ENCODE results near the gene SMIM22.

The SMIM22 gene

GRCh38 chr16:4805231-4805630, 10.1 kb downstream of the SMIM22 start:
- H3K4me1 ChIP-seq: peaks cover 12% of the 10 kb centered on the region
- H3K9me3 ChIP-seq: no peaks in the 10 kb centered on the region
- H3K27me3 ChIP-seq (ENCODE audit: low read depth): no peaks in the 10 kb centered on the region
- H3K4me3 ChIP-seq: no peak overlapping the region
- no peak for DNase-seq (ENCODE audit: low spot score in 2 of 2)
- H3K36me3 ChIP-seq (replicated peaks): peaks cover 40% of the 10 kb centered on the region
- in situ Hi-C loops (cut with MboI; ENCODE audit: low sequenced_read_pairs): no loop called here

- no peaks in the 10 kb centered on the region for H3K27me3 ChIP-seq (ENCODE audit: low read depth)
- H3K4me1 ChIP-seq: peaks cover 12% of the 10 kb centered on the region
- peaks cover 47% of the 10 kb centered on the region for H3K36me3 ChIP-seq (replicated peaks)
- H3K9me3 ChIP-seq: no peaks in the 10 kb centered on the region
- in situ Hi-C loops (cut with MboI; ENCODE audit: low sequenced_read_pairs): no loop called here
- no peak for DNase-seq (ENCODE audit: low spot score in 2 of 2)
- H3K4me3 ChIP-seq: no peak overlapping the region
Measured at GRCh38 chr16:4806280-4806679, 11.1 kb downstream of the SMIM22 start.

GRCh38 chr16:4811242-4811641, 16.1 kb downstream of the SMIM22 start:
- peaks cover 71% of the 10 kb centered on the region for H3K36me3 ChIP-seq (replicated peaks)
- in situ Hi-C loops (cut with MboI; ENCODE audit: low sequenced_read_pairs): no loop called here
- H3K4me3 ChIP-seq: no peak overlapping the region
- no peaks in the 10 kb centered on the region for H3K27me3 ChIP-seq (ENCODE audit: low read depth)
- no peaks in the 10 kb centered on the region for H3K4me1 ChIP-seq
- no peaks in the 10 kb centered on the region for H3K9me3 ChIP-seq
- no peak for DNase-seq (ENCODE audit: low spot score in 2 of 2)

DNA sequence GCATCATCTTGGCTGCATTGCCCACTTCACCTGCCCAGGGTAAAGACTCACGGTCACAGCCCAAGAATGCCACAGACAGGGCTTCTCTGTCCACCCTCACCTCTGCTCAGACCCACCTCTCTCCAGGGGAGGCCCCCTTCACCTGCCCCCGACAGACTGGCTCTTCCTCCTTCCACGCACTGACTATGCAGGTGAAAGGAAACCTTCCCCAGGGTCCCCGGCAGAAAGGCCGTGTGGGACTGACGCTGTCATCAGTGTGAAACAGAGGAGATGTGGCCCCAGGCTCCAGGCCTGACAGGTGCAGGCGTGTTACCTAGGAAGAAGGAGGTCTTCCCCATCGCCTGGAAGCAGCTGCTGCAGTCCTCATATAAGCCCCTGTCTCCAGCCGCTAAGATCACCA, 16.6 kb downstream of the SMIM22 start:
- Histone ChIP-seq H3K36me3 (replicated peaks) (peaks cover 73% of the 10 kb centered on the region), H3K4me1 (no peaks in the 10 kb centered on the region), H3K9me3 (no peaks in the 10 kb centered on the region), H3K4me3 (no peak overlapping the region), H3K27me3 (ENCODE audit: low read depth) (no peaks in the 10 kb centered on the region)
- no peak for DNase-seq (ENCODE audit: low spot score in 2 of 2)
- in situ Hi-C loops (cut with MboI; ENCODE audit: low sequenced_read_pairs): no loop called here

GRCh38 chr16:4813251-4814003, 18.3 kb downstream of the SMIM22 start:
- H3K27me3 ChIP-seq (ENCODE audit: low read depth): no peaks in the 10 kb centered on the region
- peaks cover 75% of the 10 kb centered on the region for H3K36me3 ChIP-seq (replicated peaks)
- H3K9me3 ChIP-seq: no peaks in the 10 kb centered on the region
- H3K4me1 ChIP-seq: no peaks in the 10 kb centered on the region
- DNase-seq (ENCODE audit: low spot score in 2 of 2): no peak
- in situ Hi-C loops (cut with MboI; ENCODE audit: low sequenced_read_pairs): no loop called here
- H3K4me3 ChIP-seq: no peak overlapping the region

- DNase-seq (ENCODE audit: low spot score in 2 of 2): no peak
- no peaks in the 10 kb centered on the region for H3K9me3 ChIP-seq
- H3K36me3 ChIP-seq (replicated peaks): peaks cover 73% of the 10 kb centered on the region
- in situ Hi-C loops (cut with MboI; ENCODE audit: low sequenced_read_pairs): no loop called here
- H3K4me1 ChIP-seq: no peaks in the 10 kb centered on the region
- H3K27me3 ChIP-seq (ENCODE audit: low read depth): no peaks in the 10 kb centered on the region
- no peak overlapping the region for H3K4me3 ChIP-seq
Measured at GRCh38 chr16:4814046-4814445, 18.9 kb downstream of the SMIM22 start.

GRCh38 chr16:4814542-4815173, 19.5 kb downstream of the SMIM22 start:
- in situ Hi-C loops (cut with MboI; ENCODE audit: low sequenced_read_pairs): no loop called here
- Histone ChIP-seq H3K4me1 (no peaks in the 10 kb centered on the region), H3K36me3 (replicated peaks) (peaks cover 78% of the 10 kb centered on the region), H3K9me3 (no peaks in the 10 kb centered on the region), H3K27me3 (ENCODE audit: low read depth) (no peaks in the 10 kb centered on the region), H3K4me3 (no peak overlapping the region)
- no peak for DNase-seq (ENCODE audit: low spot score in 2 of 2)

- in situ Hi-C loops (cut with MboI; ENCODE audit: low sequenced_read_pairs): no loop called here
- peaks cover 87% of the 10 kb centered on the region for H3K36me3 ChIP-seq (replicated peaks)
- H3K27me3 ChIP-seq (ENCODE audit: low read depth): no peaks in the 10 kb centered on the region
- no peaks in the 10 kb centered on the region for H3K4me1 ChIP-seq
- H3K4me3 ChIP-seq: no peak overlapping the region
- no peak for DNase-seq (ENCODE audit: low spot score in 2 of 2)
- H3K9me3 ChIP-seq: no peaks in the 10 kb centered on the region
Measured at GRCh38 chr16:4820652-4821051, 25.5 kb downstream of the SMIM22 start.

- no peak for DNase-seq (ENCODE audit: low spot score in 2 of 2)
- no peaks in the 10 kb centered on the region for H3K27me3 ChIP-seq (ENCODE audit: low read depth)
- H3K9me3 ChIP-seq: no peaks in the 10 kb centered on the region
- peaks cover 89% of the 10 kb centered on the region for H3K36me3 ChIP-seq (replicated peaks)
- in situ Hi-C loops (cut with MboI; ENCODE audit: low sequenced_read_pairs): no loop called here
- no peaks in the 10 kb centered on the region for H3K4me1 ChIP-seq
- no peak overlapping the region for H3K4me3 ChIP-seq
Measured at GRCh38 chr16:4825196-4825595, 30.0 kb downstream of the SMIM22 start.

GRCh38 chr16:4826526-4826925, 31.4 kb downstream of the SMIM22 start:
- H3K4me1 ChIP-seq: no peaks in the 10 kb centered on the region
- in situ Hi-C loops (cut with MboI; ENCODE audit: low sequenced_read_pairs): no loop called here
- H3K4me3 ChIP-seq: no peak overlapping the region
- no peaks in the 10 kb centered on the region for H3K9me3 ChIP-seq
- H3K36me3 ChIP-seq (replicated peaks): peaks cover 89% of the 10 kb centered on the region
- no peak for DNase-seq (ENCODE audit: low spot score in 2 of 2)
- no peaks in the 10 kb centered on the region for H3K27me3 ChIP-seq (ENCODE audit: low read depth)

- H3K27me3 ChIP-seq (ENCODE audit: low read depth): no peaks in the 10 kb centered on the region
- H3K9me3 ChIP-seq: no peaks in the 10 kb centered on the region
- H3K36me3 ChIP-seq (replicated peaks): peaks cover 89% of the 10 kb centered on the region
- H3K4me3 ChIP-seq: no peak overlapping the region
- H3K4me1 ChIP-seq: no peaks in the 10 kb centered on the region
- in situ Hi-C loops (cut with MboI; ENCODE audit: low sequenced_read_pairs): no loop called here
- no peak for DNase-seq (ENCODE audit: low spot score in 2 of 2)
Measured at GRCh38 chr16:4826980-4827379, 31.8 kb downstream of the SMIM22 start.

DNA sequence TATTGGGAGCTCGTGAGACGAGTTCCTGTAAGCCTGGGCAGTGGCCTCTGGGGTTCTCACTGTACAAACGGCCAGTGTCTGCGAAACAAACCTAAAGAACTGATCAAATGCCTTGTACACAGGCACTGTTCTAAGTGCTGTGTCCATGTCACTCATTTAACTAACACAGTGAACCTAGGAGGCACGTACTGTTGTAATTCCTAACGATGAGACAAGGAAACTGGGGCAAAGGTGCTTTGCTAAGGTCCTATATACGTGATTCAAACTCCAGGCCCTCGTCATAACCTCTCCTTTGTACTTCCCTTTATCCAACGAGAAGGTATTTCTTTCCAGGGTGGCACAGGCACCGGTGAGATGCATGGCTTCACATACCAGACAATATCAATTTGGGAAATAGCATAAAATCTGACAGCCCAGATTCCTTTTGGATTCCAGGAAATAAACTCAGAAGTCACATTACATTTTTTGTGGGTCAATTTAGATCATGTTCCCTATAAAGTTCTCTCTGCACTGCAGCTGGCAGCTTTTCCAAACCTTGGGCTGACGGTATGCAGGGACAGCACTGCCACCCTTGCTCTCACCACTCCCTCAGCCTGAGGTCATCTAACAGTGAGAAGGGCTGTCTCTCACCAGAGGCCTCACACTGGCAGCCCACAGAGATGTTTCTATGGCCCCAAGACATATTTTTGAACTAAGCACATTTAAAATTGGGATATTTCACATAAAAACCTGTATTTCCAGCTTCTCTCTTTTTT, 33.6 kb downstream of the SMIM22 start:
- Histone ChIP-seq H3K4me3 (no peak overlapping the region), H3K9me3 (no peaks in the 10 kb centered on the region), H3K36me3 (replicated peaks) (peaks cover 90% of the 10 kb centered on the region), H3K27me3 (ENCODE audit: low read depth) (no peaks in the 10 kb centered on the region), H3K4me1 (no peaks in the 10 kb centered on the region)
- DNase-seq (ENCODE audit: low spot score in 2 of 2): no peak
- in situ Hi-C loops (cut with MboI; ENCODE audit: low sequenced_read_pairs): no loop called here

DNA sequence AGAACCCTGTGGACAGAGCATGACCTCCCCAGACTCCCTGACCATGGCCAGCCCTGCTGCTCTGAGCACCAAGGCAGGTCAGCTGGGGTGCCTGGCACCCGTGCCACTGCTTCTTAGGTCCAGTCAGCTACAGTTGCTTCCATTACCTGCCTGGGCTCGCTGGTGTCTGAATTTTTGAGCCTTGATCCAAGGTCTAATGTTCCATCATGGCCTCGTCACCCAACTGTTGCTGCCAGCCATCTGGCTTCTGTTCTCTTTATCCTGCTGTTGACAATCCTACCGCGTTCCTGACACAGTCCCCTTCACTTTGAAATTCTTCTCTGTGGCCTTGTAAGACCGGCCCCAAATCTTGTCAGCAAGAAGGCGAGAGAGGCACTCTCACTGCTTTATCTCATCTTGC, 35.2 kb downstream of the SMIM22 start:
- Histone ChIP-seq H3K36me3 (replicated peaks) (peaks cover 89% of the 10 kb centered on the region), H3K27me3 (ENCODE audit: low read depth) (no peaks in the 10 kb centered on the region), H3K9me3 (no peaks in the 10 kb centered on the region), H3K4me3 (no peak overlapping the region), H3K4me1 (no peaks in the 10 kb centered on the region)
- DNase-seq (ENCODE audit: low spot score in 2 of 2): no peak
- in situ Hi-C loops (cut with MboI; ENCODE audit: low sequenced_read_pairs): no loop called here

GRCh38 chr16:4831616-4832015, 36.4 kb downstream of the SMIM22 start:
- Histone ChIP-seq H3K4me3 (no peak overlapping the region), H3K36me3 (replicated peaks) (peaks cover 88% of the 10 kb centered on the region), H3K27me3 (ENCODE audit: low read depth) (no peaks in the 10 kb centered on the region), H3K4me1 (no peaks in the 10 kb centered on the region), H3K9me3 (no peaks in the 10 kb centered on the region)
- DNase-seq (ENCODE audit: low spot score in 2 of 2): no peak
- in situ Hi-C loops (cut with MboI; ENCODE audit: low sequenced_read_pairs): no loop called here

All from HAP-1 (cell line).